ENCODE data around the gene PDXP. TPM values are rescaled to one million over a fixed set of nuclear protein-coding genes. Genes with fewer than 3 reads are reported as not detected.
A peak's percentile ranks its signal among the peaks of the same experiment; 100 is the strongest.

Gene PDXP
- total RNA-seq, 1 donor from 2014 or later = 88.1 TPM

DNA sequence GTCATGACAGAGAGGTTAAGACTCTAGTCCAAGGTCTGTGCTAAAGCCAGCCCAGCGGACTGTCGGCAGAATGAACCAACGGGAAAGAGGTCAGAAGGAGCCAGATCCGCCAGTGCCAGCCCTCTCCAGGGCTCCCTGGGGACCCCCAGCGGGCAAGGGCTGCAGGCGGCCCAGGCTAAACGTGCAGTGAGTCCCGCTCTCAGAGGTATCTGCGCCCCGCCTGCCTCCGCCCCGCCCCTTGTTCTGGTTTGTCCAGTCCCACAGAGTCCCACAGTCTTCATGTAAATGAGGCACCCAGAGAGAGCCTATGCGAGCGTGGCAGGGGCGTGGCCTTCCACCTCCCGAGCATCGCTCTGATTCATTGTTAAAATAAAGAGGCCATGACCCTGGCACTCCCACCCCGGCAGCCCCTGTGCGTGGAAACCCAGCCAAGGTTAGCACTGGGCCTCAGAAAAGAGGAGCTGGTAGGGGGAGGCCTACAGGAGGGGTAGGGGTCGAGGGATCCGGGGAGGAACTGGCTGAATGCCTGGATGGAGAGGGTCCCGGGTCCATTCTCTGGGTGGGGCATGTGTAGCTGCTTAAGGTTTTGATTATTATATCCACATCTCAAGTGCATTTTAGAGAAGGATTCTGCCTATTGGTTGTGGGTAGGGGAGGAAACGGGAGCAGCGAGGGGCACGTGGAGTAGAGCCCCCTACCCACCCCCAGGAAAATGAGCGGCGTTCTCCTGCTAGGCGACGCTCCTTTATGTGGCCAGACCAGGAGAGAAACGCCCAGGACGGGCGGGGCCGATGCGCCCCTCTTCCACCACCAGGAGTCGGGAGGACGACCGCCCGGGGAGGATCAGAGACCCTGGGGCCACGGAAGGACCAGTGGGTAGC lies 38.4 kb downstream of the PDXP start, which contains the start of gene TRIOBP:
TSS of gene TRIOBP (plus strand) at position 392 of the 881 bp plus-strand sequence. CDS start 4,318 bp downstream, outside the sequence.
- Mint-ChIP-seq H3K27ac (ENCODE audit: unreplicated experiment) (peak within 1 kb of the TSS; percentile 96), H3K27me3 (ENCODE audit: unreplicated experiment) (no peaks in the 10 kb centered on the region), H3K9me3 (ENCODE audit: unreplicated experiment) (peaks cover 1% of the 10 kb centered on the region), H3K36me3 (ENCODE audit: unreplicated experiment) (no peaks in the 10 kb centered on the region), H3K4me1 (ENCODE audit: low read depth, unreplicated experiment) (peaks cover 2% of the 10 kb centered on the region), H3K4me3 (ENCODE audit: unreplicated experiment) (peak within 1 kb of the TSS; percentile 97)
- DNase-seq = peak; percentile 99
- TF ChIP-seq, protein P1, sequence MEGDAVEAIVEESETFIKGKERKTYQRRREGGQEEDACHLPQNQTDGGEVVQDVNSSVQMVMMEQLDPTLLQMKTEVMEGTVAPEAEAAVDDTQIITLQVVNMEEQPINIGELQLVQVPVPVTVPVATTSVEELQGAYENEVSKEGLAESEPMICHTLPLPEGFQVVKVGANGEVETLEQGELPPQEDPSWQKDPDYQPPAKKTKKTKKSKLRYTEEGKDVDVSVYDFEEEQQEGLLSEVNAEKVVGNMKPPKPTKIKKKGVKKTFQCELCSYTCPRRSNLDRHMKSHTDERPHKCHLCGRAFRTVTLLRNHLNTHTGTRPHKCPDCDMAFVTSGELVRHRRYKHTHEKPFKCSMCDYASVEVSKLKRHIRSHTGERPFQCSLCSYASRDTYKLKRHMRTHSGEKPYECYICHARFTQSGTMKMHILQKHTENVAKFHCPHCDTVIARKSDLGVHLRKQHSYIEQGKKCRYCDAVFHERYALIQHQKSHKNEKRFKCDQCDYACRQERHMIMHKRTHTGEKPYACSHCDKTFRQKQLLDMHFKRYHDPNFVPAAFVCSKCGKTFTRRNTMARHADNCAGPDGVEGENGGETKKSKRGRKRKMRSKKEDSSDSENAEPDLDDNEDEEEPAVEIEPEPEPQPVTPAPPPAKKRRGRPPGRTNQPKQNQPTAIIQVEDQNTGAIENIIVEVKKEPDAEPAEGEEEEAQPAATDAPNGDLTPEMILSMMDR (IDR thresholded peaks at IDR 0.05; ENCODE audit: partially characterized antibody, unreplicated experiment) = peak; percentile 61

GRCh38 chr22:37697538-37697835 lies 39.0 kb downstream of the PDXP start:
- H3K4me1 Mint-ChIP-seq (ENCODE audit: low read depth, unreplicated experiment) = peaks cover 2% of the 10 kb centered on the region
- no peak for DNase-seq
- peak overlapping the region; percentile 97 for H3K4me3 Mint-ChIP-seq (ENCODE audit: unreplicated experiment)
- no peaks in the 10 kb centered on the region for H3K27me3 Mint-ChIP-seq (ENCODE audit: unreplicated experiment)
- no peaks in the 10 kb centered on the region for H3K36me3 Mint-ChIP-seq (ENCODE audit: unreplicated experiment)
- peak overlapping the region; percentile 96 for H3K27ac Mint-ChIP-seq (ENCODE audit: unreplicated experiment)
- TF ChIP-seq, protein P1 (IDR thresholded peaks at IDR 0.05; ENCODE audit: partially characterized antibody, unreplicated experiment) = no peak
- peaks cover 1% of the 10 kb centered on the region for H3K9me3 Mint-ChIP-seq (ENCODE audit: unreplicated experiment)

GRCh38 chr22:37701141-37701786 lies 42.7 kb downstream of the PDXP start:
- Mint-ChIP-seq H3K27ac (ENCODE audit: unreplicated experiment) (no peak overlapping the region), H3K4me3 (ENCODE audit: unreplicated experiment) (no peak overlapping the region), H3K9me3 (ENCODE audit: unreplicated experiment) (peaks cover 4% of the 10 kb centered on the region), H3K27me3 (ENCODE audit: unreplicated experiment) (peaks cover 6% of the 10 kb centered on the region), H3K4me1 (ENCODE audit: low read depth, unreplicated experiment) (no peaks in the 10 kb centered on the region), H3K36me3 (ENCODE audit: unreplicated experiment) (no peaks in the 10 kb centered on the region)
- TF ChIP-seq, protein P1 (IDR thresholded peaks at IDR 0.05; ENCODE audit: partially characterized antibody, unreplicated experiment) = no peak
- DNase-seq = no peak

DNA sequence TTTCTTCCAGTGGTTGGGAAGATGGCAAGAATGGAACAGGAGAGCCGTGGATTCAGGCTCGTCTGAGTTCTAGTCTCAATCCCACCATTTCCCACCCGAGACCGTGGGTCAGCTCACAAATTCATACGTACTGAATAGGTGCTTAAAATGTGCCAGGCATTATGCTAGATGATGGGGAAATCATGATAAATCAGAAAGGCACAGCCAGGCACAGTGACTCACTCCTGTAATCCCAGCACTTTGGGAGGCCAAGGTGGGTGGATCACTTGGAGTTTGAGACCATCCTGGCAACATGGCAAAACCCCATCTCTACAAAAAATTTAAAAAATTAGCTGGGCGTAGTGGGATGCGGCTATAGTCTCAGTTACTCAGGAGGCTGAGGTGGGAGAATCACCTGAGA lies 45.4 kb downstream of the PDXP start:
- Mint-ChIP-seq H3K27ac (ENCODE audit: unreplicated experiment) (no peak overlapping the region), H3K27me3 (ENCODE audit: unreplicated experiment) (peaks cover 6% of the 10 kb centered on the region), H3K36me3 (ENCODE audit: unreplicated experiment) (no peaks in the 10 kb centered on the region), H3K4me1 (ENCODE audit: low read depth, unreplicated experiment) (no peaks in the 10 kb centered on the region), H3K4me3 (ENCODE audit: unreplicated experiment) (no peak overlapping the region), H3K9me3 (ENCODE audit: unreplicated experiment) (peaks cover 3% of the 10 kb centered on the region)
- TF ChIP-seq, protein P1 (IDR thresholded peaks at IDR 0.05; ENCODE audit: partially characterized antibody, unreplicated experiment) = no peak
- no peak for DNase-seq

DNA sequence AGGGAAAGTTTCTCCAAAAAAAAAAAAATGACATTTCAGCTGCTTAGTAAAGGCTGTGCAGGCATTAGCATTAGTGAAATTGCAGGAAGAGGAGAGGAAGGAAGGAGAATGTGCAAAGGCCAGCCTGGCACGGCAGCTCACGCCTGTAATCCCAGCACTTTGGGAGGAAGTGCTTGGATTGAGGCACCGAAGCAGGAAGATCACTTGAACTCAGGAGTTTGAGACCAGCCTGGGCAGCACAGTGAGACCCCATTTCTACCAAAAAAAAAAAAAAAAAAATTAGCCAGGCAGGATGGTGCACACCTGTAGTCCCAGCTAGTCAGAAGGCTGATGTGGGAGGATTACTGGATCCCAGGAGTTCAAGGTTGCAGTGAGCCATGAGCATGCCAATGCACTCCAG lies 46.1 kb downstream of the PDXP start:
- Mint-ChIP-seq H3K36me3 (ENCODE audit: unreplicated experiment) (no peaks in the 10 kb centered on the region), H3K9me3 (ENCODE audit: unreplicated experiment) (peaks cover 3% of the 10 kb centered on the region), H3K4me3 (ENCODE audit: unreplicated experiment) (no peak overlapping the region), H3K27ac (ENCODE audit: unreplicated experiment) (no peak overlapping the region), H3K27me3 (ENCODE audit: unreplicated experiment) (peaks cover 6% of the 10 kb centered on the region), H3K4me1 (ENCODE audit: low read depth, unreplicated experiment) (no peaks in the 10 kb centered on the region)
- DNase-seq = no peak
- TF ChIP-seq, protein P1 (IDR thresholded peaks at IDR 0.05; ENCODE audit: partially characterized antibody, unreplicated experiment) = no peak
